Measurements from ENCODE around the gene CA12.

CA12 gene

GRCh38 chr15:63374686-63375520, 6.7 kb downstream of the CA12 start:
- peak; percentile 74 for DNase-seq

DNA sequence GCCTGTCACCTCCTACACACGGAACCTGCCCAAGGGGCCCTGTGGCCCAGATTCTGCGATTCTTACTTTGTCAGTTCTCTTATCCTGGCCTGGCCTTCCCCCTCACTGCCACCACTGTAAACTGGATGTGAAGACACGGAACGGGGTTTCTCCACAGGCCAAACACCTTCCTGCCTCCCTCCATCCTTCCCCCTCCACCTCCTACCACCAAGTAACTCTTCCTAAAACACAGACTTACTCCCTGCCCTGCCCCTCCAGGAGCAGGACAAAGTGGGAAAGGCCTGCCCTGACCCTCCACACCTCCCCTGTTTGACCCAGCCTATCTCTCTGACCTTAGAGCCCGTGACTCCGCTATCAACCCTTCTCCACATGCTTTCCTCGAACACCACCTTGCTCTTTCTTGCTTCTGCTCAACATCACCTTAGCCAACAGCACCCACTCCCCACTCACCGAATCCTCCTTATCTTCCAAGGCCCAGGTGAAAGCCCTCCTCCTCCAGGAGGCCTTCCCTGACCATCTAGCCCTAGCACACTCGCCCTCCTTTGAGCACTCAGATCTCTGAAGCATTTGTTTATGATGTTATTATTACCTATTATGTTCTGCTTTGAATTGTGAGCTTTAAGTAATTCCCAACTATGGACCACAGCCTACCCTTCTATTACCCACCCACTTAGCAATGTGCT, 7.6 kb downstream of the CA12 start:
- no peak for DNase-seq

GRCh38 chr15:63373330-63373729, 8.3 kb downstream of the CA12 start:
- no peak for DNase-seq

DNA sequence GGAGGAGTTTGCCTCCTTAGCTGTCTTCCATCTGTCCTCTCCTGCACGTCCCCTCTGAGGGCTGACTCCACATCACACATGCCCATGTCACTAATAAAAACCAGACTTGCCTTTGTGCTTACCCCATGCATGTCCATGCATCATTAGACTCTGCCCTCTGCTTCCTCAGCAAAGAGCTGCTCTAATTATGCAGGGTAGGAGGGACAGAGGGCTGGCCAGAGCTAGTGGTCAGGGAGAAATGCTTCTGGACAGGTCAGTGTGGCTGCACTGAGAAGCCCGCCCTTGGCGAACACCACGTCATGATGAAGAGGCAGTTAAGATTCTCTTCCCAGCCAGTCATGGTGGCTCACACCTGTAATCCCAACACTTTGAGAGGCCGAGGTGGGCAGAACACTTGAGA, 8.9 kb downstream of the CA12 start:
- no peak for DNase-seq

GRCh38 chr15:63372018-63372705, 9.5 kb downstream of the CA12 start:
- peak; percentile 79 for DNase-seq

- DNase-seq: peak; percentile 34
These were observed 10.2 kb downstream of the CA12 start for GRCh38 chr15:63371297-63371918.

- no peak for DNase-seq
These were observed 10.9 kb downstream of the CA12 start for GRCh38 chr15:63370764-63371163.

GRCh38 chr15:63369781-63370180, 11.9 kb downstream of the CA12 start:
- DNase-seq: no peak

GRCh38 chr15:63369296-63369695, 12.3 kb downstream of the CA12 start:
- no peak for DNase-seq

GRCh38 chr15:63368503-63368902, 13.1 kb downstream of the CA12 start:
- no peak for DNase-seq

DNA sequence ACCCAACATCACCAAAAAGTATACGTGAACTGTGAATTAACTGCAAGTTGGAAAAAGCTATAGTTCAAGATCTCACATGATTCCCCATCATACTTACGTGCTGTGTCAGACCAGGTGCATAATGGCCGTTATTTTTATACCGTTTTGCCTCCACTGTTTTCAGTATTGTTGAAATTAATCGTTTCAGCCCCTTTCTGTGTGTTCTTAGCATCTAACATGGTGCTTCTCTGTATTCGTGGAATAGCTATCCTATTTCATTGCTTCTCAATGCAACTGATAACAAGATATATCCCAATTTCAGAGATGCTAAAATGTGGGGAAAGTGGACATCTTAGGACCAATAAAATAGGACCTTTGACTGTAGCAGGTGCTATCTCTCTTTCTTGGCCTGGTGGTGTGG, 13.7 kb downstream of the CA12 start:
- DNase-seq: no peak

DNA sequence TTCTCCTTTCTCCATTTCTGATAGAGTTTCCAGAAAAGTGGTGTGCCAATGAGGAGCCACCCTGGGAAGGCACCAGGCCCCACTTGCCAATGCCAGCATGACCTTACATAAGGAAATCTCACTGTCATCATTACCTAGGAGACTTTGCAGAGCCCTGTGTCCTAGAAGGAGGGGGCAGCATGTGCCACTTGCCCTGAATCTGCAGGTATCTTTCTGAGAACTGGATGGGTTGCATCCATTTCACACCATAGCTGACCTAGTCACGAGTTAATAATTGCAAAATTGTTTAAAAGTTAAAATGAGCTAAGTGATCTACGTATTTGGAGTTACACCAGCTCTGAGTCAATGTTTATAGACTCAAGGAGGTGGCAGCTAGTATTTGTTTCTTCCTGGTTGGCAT, 14.3 kb downstream of the CA12 start:
- DNase-seq: no peak

DNA sequence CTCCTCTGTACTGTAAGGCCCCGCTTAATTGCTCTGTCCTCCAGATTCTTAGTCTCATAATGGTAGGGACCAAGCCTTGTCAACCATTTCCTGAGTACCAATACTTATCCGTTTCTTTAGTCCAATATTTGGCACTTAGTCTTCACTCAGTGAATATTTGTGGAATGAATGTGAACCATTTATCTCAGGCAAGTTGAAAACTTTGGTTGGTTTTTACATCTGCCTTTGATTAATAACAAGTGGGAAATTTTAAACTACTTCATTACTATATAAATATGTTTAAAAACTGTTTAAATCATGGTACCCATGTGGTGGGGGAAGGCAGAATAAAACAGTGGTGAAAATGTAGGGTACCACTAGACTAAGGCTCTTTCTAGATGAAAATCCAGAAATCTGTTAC, 15.2 kb downstream of the CA12 start:
- DNase-seq: no peak

GRCh38 chr15:63365273-63365680, 16.4 kb downstream of the CA12 start:
- no peak for DNase-seq

- DNase-seq: no peak
These were observed 17.0 kb downstream of the CA12 start for GRCh38 chr15:63364399-63365272.

- DNase-seq: peak; percentile 65
These were observed 18.4 kb downstream of the CA12 start for GRCh38 chr15:63363292-63363691.

DNA sequence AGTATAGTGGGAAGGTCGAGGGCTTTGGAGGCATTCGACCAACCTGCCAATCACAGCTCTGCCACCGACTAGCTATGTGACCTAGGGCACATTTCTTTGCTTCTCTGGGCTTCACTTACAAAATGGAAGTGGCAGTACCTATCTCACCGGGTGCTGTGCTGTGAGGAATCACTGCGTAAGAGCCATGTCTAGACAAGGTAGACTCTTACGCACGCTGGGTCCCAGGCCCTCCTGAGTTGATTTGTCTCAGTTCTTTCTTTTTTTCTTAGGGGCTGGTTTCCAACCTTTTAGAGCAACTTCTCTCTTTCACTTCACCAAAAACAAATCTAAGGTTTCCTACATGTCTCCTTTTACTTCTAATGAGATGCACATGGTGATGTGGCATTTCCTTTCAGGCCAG, 18.8 kb downstream of the CA12 start:
- no peak for DNase-seq

GRCh38 chr15:63362196-63362595, 19.4 kb downstream of the CA12 start:
- DNase-seq: peak; percentile 45

DNA sequence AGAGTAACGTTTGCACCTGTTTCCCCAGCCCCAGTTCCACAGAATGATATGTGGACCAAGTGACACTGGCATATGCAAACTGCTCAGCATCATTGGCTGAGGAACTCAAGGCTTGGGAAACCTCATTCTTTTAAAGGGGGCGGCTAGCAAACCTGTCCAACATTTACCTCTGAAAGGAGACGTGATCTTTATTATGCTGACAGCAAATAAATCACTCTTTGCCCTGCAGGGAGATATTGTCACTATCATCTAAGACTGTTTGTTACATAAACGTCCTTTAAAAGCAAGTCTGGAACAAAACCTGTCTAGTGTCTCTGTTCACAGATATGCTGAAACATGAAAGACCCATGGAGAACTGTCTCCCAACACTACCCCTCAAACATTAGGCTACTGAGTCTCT, 21.5 kb downstream of the CA12 start:
- no peak for DNase-seq

GRCh38 chr15:63358241-63359029, 23.2 kb downstream of the CA12 start:
- DNase-seq: no peak

DNA sequence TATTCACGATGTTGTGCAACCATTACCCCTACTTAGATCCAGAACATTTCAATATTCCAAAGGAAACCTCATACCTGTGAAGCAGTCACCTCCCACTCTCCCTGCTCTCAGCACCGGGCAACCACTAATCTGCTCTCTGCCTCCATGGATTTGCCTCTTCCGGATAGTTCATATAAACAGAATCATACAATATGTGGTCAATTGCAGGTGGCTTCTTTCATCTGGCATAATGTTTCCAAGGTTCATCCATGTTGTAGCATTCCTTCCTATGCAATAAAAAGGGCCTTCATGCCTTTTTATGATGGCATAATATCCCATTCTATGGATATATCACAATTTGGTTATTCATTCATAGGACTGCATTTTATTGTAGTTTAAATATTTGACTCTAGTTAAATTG, 23.9 kb downstream of the CA12 start:
- no peak for DNase-seq

DNA sequence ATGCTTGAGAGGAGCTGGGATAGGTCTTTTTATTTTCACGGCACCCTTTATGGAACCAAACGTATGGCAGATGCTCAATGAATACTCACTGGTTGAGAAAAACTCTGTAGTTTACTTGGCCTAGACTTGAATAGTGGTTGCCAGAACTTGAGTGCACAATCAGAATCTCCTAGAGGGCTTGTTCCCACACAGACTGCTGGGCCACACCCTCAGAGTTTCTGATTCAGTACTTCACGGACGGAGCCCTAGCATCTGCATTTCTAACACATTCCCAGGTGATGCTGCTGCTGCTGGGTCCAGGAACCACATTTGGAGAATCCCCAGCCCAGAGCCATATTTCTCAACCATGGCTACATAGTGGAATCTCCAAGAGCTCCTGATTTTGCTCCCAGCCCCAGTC, 24.6 kb downstream of the CA12 start:
- no peak for DNase-seq

All from hematopoietic multipotent progenitor cell treated with erythropoietin and hydrocortisone succinate and interleukin-3 and kit ligand, for 4 days (in vitro differentiated cells).